Measurements from ENCODE around the gene NFKB1.
A peak's percentile ranks its signal among the peaks of the same experiment; 100 is the strongest.
"Not testable (repeated sequence)": the region's sequence is repeated elsewhere in the genome, so short reads cannot be mapped to it uniquely, and the experiment has no call there.

The NFKB1 gene

DNA sequence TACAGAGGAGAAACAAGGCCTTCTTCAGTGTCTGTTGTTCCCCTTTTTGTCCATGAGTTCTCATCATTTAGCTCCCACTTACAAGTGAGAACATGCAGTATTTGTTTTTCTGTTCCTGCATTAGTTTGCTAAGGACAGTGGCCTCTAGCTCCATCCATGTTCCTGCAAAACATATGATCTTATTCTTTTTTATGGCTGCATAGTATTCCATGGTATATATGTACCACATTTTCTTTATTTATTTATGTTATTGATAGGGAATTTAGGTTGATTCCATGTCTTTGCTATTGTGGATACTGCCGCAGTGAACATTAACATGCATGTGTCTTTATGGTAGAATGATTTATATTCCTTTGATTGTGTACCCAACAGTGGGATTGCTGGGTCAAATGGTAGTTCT lies 69.1 kb downstream of the NFKB1 start:
- DNase-seq = not testable (repeated sequence)

DNA sequence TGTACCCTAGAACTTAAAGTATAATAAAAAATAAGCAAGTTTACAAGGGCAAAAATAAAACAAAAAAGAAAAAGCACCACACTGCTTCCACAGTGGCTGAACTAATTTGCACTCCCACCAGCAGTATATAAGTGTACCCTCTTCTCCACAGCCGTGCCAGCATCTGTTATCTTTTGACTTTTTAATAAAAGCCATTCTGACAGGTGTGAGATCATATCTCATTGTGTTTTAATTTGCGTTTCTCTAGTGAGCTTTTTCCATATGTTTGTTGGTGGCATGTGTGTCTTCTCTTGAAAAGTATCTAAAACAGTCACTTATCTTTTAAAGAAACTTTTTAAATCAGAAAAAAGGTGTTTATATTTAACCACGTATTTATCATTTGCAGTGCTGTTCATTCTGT lies 71.3 kb downstream of the NFKB1 start:
- DNase-seq = no peak

DNA sequence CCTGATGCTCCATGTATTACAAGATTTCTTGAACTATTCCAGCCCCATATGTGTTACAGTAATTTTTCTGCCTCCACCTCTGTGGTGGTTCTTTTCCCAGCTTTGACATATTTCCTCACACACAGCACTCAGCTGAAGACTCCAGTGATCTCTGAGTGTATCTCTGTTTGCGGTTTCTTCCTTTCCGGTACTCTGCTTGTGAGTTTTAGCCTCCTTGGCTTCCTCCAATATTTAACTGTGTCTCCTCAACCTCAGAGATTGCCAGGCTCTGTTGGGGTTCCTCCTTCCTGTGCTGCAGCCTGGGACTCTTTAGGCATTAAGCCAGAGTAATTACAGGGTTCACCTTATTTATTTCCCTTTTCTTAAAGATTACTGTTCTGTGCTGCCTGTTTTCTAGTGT lies 73.2 kb downstream of the NFKB1 start:
- no peak for DNase-seq

DNA sequence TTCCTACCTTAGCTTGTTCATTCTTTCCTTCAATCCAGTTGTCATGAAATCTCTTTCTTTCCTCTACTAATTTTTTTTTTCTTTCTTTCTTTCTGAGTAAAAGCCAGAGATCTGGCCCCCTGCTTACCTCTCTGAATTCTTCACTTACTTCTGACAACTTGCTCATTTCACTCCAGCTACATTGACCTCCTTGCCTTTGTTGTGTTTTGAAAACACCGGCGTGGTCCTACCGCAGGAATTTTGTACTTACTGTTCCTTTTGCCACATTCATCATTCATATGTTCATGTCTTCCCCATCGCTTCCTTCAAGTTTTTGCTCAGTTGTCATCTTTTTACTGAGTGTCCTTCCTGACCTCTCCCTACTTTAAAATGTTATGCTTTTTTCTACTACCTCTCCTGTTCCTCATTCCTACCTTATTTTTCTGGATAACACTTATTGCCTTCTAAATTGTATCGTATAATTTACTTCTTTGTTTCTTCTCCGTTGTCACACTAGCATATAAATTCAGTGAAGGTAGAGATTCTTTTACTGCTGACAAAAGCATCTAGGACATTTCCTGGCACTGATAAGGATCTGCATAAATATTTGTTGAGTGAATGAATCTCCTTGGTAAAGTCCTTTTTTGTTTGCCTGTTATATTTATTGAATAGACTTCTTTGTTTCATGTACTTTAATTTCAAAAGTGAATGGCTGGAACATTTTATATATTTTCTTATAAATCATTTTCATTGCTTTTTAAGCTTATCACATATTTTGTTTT lies 74.4 kb downstream of the NFKB1 start:
- no peak for DNase-seq

DNA sequence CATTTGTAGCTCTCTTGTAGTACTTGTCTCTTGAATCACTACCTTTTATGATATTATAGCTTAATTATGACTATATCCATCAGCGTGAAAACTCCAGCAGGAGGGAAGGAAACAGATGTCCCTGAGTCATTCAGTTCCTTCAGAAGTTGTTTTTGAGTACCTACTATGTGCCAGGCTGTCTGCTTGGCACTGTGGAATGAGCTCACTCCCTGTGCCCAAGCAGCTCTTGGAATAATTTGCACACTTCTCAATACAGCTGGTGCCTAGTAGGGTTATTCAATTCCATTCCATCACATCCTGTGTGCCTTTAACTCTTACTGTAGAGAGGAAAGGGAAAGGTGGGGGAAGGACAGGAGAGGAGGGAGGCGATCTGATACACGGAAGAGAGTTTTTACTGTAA lies 77.1 kb downstream of the NFKB1 start:
- no peak for DNase-seq

DNA sequence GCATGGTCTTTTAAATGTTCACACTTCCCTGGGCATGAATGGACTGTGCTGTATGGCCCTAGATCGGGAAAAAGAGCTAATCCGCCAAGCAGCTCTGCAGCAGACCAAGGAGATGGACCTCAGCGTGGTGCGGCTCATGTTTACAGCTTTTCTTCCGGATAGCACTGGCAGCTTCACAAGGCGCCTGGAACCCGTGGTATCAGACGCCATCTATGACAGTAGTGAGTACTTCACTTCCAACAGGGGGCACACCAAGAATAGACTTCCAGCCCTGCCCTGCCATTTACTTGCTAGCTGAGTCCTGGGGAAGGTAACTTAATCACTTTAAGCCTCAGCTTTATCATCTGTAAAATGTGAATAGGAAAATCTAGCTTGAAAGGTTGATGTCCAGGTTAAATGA lies 77.7 kb downstream of the NFKB1 start:
- peak; percentile 14 to 43 for DNase-seq

DNA sequence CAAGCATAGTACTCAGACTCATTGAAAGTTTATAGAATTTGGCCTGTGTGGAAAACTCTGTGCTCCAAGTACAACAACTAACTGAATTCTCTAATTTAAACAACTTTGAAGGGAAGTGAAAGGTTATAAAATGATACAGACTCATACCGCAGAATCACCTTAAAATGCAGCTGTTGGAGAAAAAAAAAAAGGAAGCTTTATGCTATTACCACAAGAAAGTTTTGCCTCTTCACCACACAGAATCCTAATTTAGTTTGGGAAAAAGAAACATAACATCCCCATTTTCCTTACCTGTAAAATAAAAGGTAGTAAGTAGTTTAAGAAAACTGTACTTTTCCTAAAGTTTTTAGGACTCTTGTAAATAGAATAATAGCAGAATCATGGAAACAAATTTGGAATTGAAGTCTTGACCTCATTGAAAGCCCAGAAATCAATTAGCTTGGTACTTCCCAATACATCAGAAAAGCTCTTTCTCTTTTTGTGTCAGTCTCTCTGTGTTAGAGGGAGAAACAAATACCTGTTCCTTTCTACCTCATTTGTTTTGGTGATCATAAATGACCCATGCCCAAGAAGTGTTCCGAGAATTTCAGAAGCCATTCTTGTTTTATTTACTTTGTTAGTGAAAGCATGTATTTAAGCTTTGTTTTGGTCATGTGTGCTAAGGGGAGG lies 78.8 kb downstream of the NFKB1 start:
- DNase-seq = no peak

DNA sequence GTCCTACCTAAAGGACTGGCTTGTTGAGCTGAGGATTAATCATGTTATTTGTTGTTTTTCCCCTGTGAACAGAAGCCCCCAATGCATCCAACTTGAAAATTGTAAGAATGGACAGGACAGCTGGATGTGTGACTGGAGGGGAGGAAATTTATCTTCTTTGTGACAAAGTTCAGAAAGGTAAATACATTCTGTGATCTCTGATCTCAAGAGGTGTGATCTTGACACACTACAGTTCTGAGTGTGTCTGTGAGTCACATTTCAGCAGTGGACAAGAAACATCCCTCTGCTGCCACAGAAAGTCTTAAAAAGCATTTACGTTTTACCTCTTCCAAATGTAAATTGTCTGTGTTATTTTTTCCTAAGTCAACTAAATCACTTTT lies 79.3 kb downstream of the NFKB1 start:
- DNase-seq = no peak

DNA sequence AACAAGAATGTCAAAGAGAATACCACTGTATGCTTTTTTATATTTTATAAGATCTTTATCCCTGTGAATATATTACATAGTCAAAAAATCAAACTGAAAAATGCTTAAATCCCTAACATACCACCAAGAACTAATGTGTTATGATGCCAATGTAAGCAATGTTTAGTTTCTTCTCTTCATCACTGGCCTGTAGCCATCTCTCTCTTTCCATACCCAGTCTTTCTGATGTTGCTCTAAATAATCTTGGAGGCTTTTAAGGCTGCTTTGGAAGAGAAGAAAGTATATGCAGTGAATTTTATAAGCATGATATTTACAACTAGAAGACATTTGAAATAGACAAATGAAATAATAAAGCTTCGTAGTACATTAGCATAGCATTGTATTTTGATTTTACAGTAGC lies 82.9 kb downstream of the NFKB1 start:
- DNase-seq = no peak

DNA sequence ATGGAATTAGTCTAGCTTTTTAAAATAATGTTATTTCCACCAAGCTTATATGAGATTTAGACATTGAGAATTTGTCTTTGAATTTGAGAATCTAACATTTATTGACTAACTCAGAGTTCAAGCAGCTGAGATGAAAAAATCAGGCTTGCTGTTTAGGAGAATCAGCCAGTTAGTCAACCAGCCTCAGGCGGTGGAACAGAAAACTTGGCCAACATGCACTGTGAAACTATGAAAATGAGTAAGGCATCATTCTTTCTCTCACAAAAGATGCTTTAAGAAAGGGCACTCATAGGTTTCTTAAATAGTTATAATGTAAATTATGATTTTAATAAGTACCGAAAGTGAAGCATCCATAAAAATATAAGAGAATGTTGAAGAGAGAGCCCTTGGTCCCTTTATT lies 84.2 kb downstream of the NFKB1 start:
- DNase-seq = no peak

DNA sequence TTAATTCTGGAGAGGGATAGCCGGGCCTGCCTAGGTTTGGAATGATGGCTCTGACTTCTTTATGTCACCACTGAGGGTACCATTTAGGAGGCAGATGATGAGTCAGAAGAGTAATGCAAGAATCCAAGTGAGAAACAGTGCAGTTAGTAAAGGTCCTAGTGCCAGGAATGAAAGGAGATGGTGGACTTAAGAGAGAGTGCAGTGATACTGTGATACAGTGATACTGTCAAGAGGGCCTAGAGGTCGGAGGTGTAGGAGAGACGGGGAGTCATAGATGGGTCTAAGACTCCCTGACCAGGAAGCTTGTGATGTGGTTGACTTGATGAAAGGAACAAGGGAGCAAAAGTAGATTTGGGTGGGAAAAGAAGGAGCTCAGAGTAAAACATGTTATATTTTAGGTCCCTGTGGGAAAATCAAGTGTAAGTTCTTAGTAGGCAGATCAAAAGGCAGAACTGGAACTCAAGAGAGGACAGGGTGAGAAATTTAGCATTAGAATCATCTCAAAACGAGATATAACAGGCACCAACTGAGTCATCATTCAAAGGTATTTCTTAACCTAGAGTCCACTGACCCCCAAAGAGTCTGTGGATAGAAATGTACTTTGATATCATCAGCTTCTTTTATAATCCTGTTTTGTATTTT lies 85.0 kb downstream of the NFKB1 start:
- no peak for DNase-seq

DNA sequence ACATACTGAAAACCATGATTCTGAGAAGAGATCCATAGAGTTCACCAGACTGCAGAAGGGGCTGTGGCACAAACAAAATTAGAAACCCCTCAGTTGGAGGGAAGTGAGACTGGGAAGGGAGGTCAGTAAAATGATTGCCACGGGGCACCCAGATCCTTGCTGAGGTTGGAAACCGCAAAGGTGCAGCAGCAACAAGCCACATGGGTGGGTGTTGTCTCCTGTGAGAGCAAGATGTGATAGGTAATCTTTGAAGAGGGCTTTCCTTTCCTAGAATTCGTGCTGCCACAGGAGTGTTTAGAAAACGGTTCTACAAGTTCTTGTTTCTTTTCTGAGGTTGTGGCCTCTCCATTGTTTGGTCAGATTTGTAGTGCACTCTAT lies 85.5 kb downstream of the NFKB1 start:
- peak; percentile 45 to 73 for DNase-seq

DNA sequence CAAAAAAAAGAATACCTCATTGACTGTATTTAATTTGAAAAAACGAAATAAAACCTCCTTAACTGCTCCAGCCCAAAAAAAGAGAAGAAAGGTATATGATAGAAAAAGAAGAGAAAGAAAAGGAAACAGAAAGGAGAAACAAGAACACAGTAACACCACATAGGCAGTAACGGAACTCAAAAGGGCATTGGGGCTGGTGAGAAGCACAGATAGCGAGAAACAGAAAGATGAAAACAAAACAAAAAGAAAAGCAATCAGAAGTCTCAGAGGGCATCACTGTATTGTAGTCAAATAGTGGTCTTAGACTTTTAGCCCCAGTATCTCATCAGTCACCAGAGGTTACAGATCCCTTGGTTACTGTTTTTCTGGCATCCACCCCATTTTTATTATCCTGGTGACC lies 88.6 kb downstream of the NFKB1 start:
- no peak for DNase-seq

DNA sequence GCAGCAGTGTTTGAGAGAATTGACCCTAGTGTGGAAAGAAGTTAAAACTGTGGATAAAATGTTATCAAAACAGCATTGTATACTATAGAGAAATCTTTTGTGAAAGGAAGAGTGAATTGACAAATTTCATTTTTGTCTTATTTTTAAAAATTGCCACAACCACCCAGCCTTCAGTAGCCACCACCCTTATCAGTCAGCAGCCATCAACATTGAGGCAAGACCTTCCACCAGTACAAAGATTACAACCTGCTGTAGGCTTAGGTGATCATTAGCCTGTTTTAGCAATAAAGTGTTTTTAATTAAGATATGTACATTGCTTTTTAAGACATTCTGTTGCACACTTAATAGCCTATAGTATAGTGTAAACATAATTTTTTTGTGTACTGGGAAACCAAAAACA lies 91.1 kb downstream of the NFKB1 start:
- no peak for DNase-seq

DNA sequence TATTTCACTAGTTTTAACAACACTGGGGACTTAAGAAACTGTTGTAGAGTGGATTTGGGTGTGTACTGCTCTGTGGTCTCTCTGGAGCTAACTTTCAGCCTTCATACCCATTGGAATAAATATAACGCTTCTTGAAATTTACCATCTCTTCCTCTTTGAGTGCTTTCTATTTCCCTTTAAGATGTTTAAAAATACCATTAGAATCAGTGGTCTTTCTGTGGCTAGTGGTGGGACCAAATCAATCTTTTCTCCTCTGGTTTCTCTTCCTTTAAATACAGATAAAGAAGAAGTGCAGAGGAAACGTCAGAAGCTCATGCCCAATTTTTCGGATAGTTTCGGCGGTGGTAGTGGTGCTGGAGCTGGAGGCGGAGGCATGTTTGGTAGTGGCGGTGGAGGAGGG lies 92.0 kb downstream of the NFKB1 start:
- DNase-seq = no peak

DNA sequence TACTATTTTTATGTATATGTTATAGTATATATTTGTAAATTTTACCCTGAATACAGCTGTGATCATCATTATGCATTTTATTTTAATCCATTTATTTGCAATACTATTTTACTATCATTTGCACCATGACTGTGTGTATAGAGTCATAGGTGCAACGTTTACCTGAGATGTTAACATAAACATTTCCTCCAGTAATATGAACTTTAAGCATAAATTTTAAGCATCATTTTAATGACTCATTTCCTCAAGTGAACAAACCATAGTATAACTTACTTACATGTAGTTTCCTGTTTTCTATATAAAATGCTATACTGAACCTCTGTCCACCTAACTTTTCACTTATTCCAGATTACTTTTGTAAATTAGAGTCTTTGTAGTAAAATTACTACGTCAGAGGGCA lies 92.8 kb downstream of the NFKB1 start:
- no peak for DNase-seq

DNA sequence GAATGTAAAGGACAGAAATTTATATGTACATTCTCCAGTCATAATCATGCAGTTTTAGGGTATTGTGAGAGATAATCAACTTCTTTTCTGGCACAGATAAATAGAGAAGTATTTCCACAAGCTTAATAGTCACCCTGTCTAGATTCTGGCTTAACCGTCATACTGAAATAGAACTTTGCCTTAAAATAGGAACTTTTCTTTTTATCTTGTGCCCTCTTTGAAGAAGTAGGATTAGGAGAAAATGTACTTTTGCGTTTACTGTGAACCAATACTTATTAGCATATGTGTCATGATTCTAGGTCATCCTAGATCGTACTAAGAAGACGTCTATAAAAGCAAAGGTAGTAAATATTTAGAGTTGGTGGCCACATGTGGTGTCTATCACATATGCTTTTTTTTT lies 95.4 kb downstream of the NFKB1 start:
- DNase-seq = no peak

DNA sequence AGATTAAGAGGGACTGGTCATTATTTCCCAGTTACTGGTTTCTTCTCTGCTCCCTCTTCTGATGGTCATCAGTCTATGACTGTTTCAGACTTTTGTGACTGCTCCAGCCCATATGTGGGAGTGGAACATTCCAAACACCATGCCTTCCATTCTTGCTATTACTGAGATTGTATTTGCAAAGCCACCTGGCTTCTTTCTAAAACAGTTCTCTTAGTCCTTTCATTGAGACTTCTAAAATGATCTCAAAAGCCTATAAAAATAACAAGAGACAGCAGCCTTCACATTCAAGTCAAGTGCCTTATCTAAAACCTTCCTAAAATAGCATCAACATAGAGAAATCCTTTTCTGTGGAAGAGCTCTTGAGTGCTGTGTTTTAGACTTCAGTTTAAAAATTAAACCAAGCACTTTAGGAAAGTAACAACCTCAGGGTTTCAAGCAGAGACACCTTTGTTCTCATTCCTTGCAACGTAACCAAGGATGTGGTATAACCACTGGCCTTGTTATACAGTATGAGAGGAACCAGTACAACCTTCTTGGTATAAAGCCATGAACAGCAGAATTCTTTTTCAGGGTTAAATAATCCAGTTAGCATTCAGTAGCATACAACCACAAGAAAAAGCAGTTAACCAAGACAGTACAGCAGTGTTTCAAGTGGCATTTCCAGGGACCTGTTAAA lies 97.1 kb downstream of the NFKB1 start:
- DNase-seq = peak in 1 of 2 donors; percentile 78

DNA sequence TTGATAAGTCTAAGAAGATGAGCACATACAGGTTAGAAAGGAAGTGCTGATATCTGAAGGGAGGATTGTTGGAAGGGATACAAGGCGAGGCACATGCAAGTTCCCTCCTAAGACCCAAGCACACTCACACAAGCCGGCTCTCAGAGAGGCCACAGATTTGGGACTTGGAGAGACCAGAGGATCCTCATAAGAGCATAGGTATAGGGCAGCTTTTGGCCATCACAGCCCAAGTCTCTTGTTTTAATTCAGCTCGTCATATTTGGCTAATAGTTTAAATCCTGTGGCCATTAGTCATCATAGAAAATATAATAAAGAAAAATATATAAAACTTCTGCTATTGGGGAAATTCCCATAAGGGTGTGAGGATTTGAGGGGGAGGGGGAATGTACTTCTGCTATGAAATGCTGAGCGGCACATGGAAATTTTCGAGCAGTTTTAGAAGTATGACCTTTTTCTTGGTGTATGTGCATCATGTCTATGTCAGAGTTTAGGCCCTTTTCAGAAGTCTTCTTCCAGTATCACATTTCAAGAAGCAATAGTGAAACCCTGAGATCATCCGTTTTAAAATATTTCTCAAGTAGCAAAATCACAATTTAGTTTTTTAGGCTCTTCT lies 97.7 kb downstream of the NFKB1 start:
- peak in 1 of 2 donors; percentile 40 for DNase-seq

DNA sequence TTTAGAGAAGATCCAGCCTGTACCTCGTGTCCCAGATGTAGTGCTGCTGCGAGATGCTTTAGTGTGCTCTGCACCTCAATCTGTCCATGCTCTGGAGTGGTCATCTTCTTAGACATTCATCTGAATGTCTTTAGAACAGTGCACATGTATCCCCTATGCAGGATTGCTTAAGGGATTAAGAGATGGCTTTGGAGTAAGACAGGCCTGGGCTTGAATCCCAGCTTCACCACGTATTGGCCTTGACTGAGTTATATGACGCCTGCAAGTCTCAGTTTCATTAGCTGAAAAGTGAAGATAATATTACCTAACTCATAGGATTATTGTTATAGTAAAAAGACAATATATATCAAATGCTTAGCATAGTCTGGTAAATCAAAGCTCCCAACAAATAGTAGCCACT lies 98.3 kb downstream of the NFKB1 start:
- DNase-seq = no peak

DNA sequence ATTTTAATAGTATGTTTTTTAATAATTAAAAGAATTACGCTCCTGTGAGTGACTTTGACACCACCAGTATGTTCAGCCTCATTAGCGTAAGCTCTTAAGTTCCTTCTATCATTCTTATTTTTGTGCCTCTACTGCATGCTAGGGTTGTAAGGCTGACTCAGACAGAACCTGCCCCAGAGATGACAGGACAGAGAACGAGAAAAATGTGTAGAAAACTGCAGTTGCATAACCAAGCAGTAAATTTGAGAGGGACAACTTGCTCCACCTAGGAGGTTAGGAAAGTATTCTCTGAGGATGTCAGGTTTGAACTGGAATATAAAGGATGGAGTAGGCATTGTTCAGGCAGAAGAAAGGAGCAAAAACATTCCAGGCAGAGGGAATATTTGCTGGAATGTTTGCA lies 98.7 kb downstream of the NFKB1 start:
- no peak for DNase-seq

DNA sequence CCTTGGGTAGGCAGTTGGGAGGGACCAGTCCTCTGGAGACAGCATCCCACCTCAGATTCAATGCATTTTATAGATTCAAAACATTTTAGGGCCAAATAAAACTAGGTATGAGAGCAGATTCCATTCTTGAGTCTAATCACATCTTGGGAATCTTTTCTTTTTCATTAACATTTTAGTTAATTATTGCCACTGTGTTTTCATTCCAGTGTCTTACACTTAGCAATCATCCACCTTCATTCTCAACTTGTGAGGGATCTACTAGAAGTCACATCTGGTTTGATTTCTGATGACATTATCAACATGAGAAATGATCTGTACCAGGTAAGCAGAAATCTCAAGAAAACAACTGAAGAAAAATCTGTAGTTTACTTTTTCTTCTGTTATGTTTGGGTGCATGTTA lies 99.5 kb downstream of the NFKB1 start:
- no peak for DNase-seq

DNA sequence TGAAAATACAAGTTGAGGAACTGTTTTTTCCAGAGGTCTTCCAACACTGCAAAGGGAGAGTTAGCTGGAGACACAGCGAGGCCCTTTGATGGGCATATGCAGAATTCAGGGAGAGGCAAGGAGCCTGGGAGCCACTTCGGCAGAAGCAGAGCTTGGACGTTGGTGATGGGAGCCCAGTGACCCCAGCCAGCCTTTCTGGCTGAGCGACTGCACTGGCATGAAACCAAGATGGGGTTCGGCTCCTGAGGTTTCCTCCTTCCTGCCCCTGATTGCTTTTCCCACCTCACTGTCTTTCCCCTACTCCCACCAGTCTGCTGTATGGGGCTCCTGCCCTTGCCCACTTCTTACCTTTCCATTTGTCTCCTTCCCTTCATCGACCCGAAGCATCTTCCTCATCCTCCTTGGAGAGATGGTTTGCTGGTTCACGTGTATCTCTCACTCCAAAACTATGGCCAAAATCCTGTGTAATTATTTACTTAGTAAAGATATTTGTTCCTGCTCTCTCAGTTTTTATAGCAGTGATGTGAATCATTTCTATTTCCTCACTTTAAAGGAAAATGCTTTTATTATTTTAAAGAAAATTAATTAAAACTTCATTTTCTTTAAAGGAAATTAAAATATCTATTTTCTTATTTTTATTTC lies 100.5 kb downstream of the NFKB1 start:
- no peak for DNase-seq

Measured in CD4-positive, alpha-beta T cell treated with Interleukin-4 for 1 hour (primary cell).